CD14-positive monocyte (primary cell): ENCODE data around the gene ZZZ3. TPM values are rescaled to one million over a fixed set of nuclear protein-coding genes. Genes with fewer than 3 reads are reported as not detected.

Experiments
- DNase-seq, 3 donors: peaks; one replicate each; pipeline ENCODE4 v3.0.0-alpha.2; 2011 to 2022
- H2AFZ ChIP-seq: 2 replicates; pipeline ENCODE4 v1.6.0; 2012; ENCODE audit warnings: mild to moderate bottlenecking, low read depth, low read length, inconsistent platforms; ENCODE audit not compliant: insufficient read depth, poor library complexity, severe bottlenecking
- H3K27ac ChIP-seq, 2 donors: 1 replicate in 1 of 2; 2 replicates in 1 of 2; pipeline ENCODE4 v1.5.1; 2012 to 2013; ENCODE audit warnings: low read length in 2 of 2, control low read depth in 1 of 2, inconsistent platforms in 1 of 2, low read depth in 1 of 2, mild to moderate bottlenecking in 1 of 2
- H3K27me3 ChIP-seq, 2 donors: one replicate each; pipeline versions ENCODE4 v1.6.0 to v1.6.1; 2011 to 2013; ENCODE audit warnings: low read length in 2 of 2; ENCODE audit not compliant: control insufficient read depth in 2 of 2, insufficient read depth in 2 of 2
- H3K36me3 ChIP-seq, 2 donors: replicated peaks in 1 of 2; 1 replicate in 1 of 2; 2 replicates in 1 of 2; pipeline versions ENCODE4 v1.5.1 to v1.6.1; 2012 to 2013; ENCODE audit warnings: low read length in 2 of 2, control low read depth in 1 of 2, inconsistent platforms in 1 of 2, mild to moderate bottlenecking in 1 of 2; ENCODE audit not compliant: insufficient read depth in 2 of 2, control insufficient read depth in 1 of 2
- H3K4me1 ChIP-seq, 2 donors: 1 replicate in 1 of 2; 2 replicates in 1 of 2; pipeline versions ENCODE4 v1.5.1 to v1.6.1; 2012 to 2013; ENCODE audit warnings: low read length in 2 of 2, control low read depth in 1 of 2, inconsistent platforms in 1 of 2, mild to moderate bottlenecking in 1 of 2, moderate library complexity in 1 of 2; ENCODE audit not compliant: insufficient read depth in 2 of 2, control insufficient read depth in 1 of 2
- H3K4me2 ChIP-seq: replicated peaks from 2 replicates; pipeline ENCODE3; 2012; ENCODE audit warnings: low read length, moderate library complexity, mild to moderate bottlenecking; ENCODE audit not compliant: poor library complexity, severe bottlenecking; ENCODE audit errors: extremely low read depth
- H3K4me3 ChIP-seq, 3 experiments: fragments of 200-600 bp in 1 of 3; sonication (generic) in 1 of 3; replicated peaks in 1 of 3; 1 replicate in 2 of 3; 2 replicates in 1 of 3; pipeline ENCODE4 v1.5.1; 2011 to 2013; ENCODE audit warnings: low read length in 3 of 3, mild to moderate bottlenecking in 3 of 3, control low read depth in 2 of 3, low read depth in 2 of 3, inconsistent platforms in 1 of 3, moderate library complexity in 1 of 3
- H3K79me2 ChIP-seq: 2 replicates; pipeline ENCODE4 v1.6.0; 2012; ENCODE audit warnings: mild to moderate bottlenecking, control low read depth, inconsistent platforms, low read length, moderate library complexity; ENCODE audit not compliant: insufficient read depth
- H3K9ac ChIP-seq: 2 replicates; pipeline ENCODE4 v1.6.0; 2017; ENCODE audit warnings: low read length, mild to moderate bottlenecking; ENCODE audit not compliant: insufficient read depth, poor library complexity, severe bottlenecking
- H3K9me3 ChIP-seq, 2 donors: replicated peaks in 1 of 2; 1 replicate in 1 of 2; 2 replicates in 1 of 2; pipeline versions ENCODE4 v1.5.1 to v1.6.1; 2012 to 2013; ENCODE audit warnings: low read length in 2 of 2, control low read depth in 1 of 2; ENCODE audit not compliant: control insufficient read depth in 1 of 2, insufficient read depth in 1 of 2
- H4K20me1 ChIP-seq: 2 replicates; pipeline ENCODE4 v1.6.0; 2012; ENCODE audit warnings: mild to moderate bottlenecking, low read length, control low read depth, moderate library complexity; ENCODE audit not compliant: insufficient read depth
- H3K27ac Mint-ChIP-seq, 7 donors: one replicate each; pipeline ENCODE4 v1.8.0; 2020; ENCODE audit warnings: mild to moderate bottlenecking in 7 of 7, mixed read lengths in 7 of 7, moderate library complexity in 6 of 7, inconsistent platforms in 2 of 7
- H3K27me3 Mint-ChIP-seq, 3 donors: one replicate each; pipeline ENCODE4 v1.8.0; 2021 to 2022; ENCODE audit warnings: low read depth in 3 of 3, mild to moderate bottlenecking in 3 of 3, mixed read lengths in 3 of 3, moderate library complexity in 3 of 3, inconsistent platforms in 1 of 3
- H3K36me3 Mint-ChIP-seq, 2 donors: one replicate each; pipeline ENCODE4 v1.8.0; 2020; ENCODE audit warnings: mixed read lengths in 2 of 2, inconsistent platforms in 1 of 2, mild to moderate bottlenecking in 1 of 2
- H3K4me1 Mint-ChIP-seq: one replicate; pipeline ENCODE4 v1.8.0; 2020; ENCODE audit warnings: mild to moderate bottlenecking, mixed read lengths
- H3K4me3 Mint-ChIP-seq, 2 donors: one replicate each; pipeline ENCODE4 v1.8.0; 2020; ENCODE audit warnings: mild to moderate bottlenecking in 2 of 2, mixed read lengths in 2 of 2, moderate library complexity in 1 of 2
- H3K9me3 Mint-ChIP-seq, 7 donors: one replicate each; pipeline ENCODE4 v1.8.0; 2020 to 2022; ENCODE audit warnings: mixed read lengths in 7 of 7, mild to moderate bottlenecking in 6 of 7, moderate library complexity in 6 of 7, inconsistent platforms in 2 of 7
- CTCF ChIP-seq: fragments of 200-600 bp; IDR thresholded peaks from one replicate; pipeline ENCODE4 v1.8.0; 2022; ENCODE audit warnings: antibody characterized with exemption, mild to moderate bottlenecking
- WGBS: methylation state at CpG from one replicate; pipeline ENCODE4 v1.1.5; 2013; ENCODE audit warnings: missing lambda C conversion rate; ENCODE audit not compliant: insufficient coverage; 5-methylcytosine and 5-hydroxymethylcytosine counted together
- intact Hi-C, 2 donors: fragments of 100-400 bp; cut with micrococcal nuclease; formaldehyde crosslinking; loops; one replicate each; pipeline versions ENCODE4 v1.15.0 to v1.15.1; 2023
- polyA plus RNA-seq, 3 donors: library from polyadenylated mRNA; depleted of rRNA in 1 of 3; unstranded in 2 of 3; stranded (reverse) in 1 of 3; fragments of 300-500 nt in 2 of 3; fragments of >200 nt in 1 of 3; fragmentation: Illumina TruSeq in 2 of 3; gene quantifications; 1 replicate in 2 of 3; 2 replicates in 1 of 3; pipeline ENCODE4 v1.2.3, GENCODE V29; 2012 to 2021

The ZZZ3 gene
- polyA plus RNA-seq, 3 donors = 8.1 to 12.3 (median 10.0) TPM

- no CpG with 5 or more reads among the region's 2 CpGs for WGBS
- Mint-ChIP-seq H3K9me3 (no peaks in the 10 kb centered on the region), H3K27ac (no peak overlapping the region), H3K27me3 (no peaks in the 10 kb centered on the region), H3K4me3 (no peak overlapping the region), H3K4me1 (peaks cover 8% of the 10 kb centered on the region), H3K36me3 (peaks cover 6 to 17% of the 10 kb centered on the region in 2 donors)
- H3K27me3 ChIP-seq = no peaks in the 10 kb centered on the region
- no peaks in the 10 kb centered on the region for H3K9me3 ChIP-seq
- H3K79me2 ChIP-seq = peaks cover 100% of the 10 kb centered on the region
- no peak overlapping the region for H2AFZ ChIP-seq
- H3K4me1 ChIP-seq = no peaks in the 10 kb centered on the region
- H3K4me2 ChIP-seq = no peak overlapping the region
- H3K27ac ChIP-seq = no peak overlapping the region
- H4K20me1 ChIP-seq = peaks cover 94% of the 10 kb centered on the region
- no peak overlapping the region for H3K4me3 ChIP-seq
- H3K9ac ChIP-seq = no peak overlapping the region
- intact Hi-C loops = no loop called here
- DNase-seq = no peak
- H3K36me3 ChIP-seq = peaks cover 5 to 7% of the 10 kb centered on the region in 2 donors
- TF ChIP-seq CTCF = no peak
Observed at GRCh38 chr1:77672374-77672773, 10.1 kb downstream of the ZZZ3 start.

- no peak overlapping the region for H3K27ac Mint-ChIP-seq
Observed at GRCh38 chr1:77671836-77672235, 10.6 kb downstream of the ZZZ3 start.

More at GRCh38 chr1:77671836-77672235, 10.6 kb downstream of the ZZZ3 start:
- intact Hi-C loops = no loop called here
- Histone ChIP-seq H2AFZ (no peak overlapping the region), H3K27me3 (no peaks in the 10 kb centered on the region), H3K79me2 (peaks cover 100% of the 10 kb centered on the region), H3K4me1 (no peaks in the 10 kb centered on the region), H3K4me2 (no peak overlapping the region), H3K9ac (no peak overlapping the region), H3K36me3 (peaks cover 5% of the 10 kb centered on the region in 2 donors), H3K4me3 (no peak overlapping the region), H3K9me3 (no peaks in the 10 kb centered on the region), H4K20me1 (peaks cover 94% of the 10 kb centered on the region), H3K27ac (no peak overlapping the region)
- H3K36me3 Mint-ChIP-seq = peaks cover 6 to 17% of the 10 kb centered on the region in 2 donors
- no peak overlapping the region for H3K4me3 Mint-ChIP-seq
- no peaks in the 10 kb centered on the region for H3K9me3 Mint-ChIP-seq
- DNase-seq = no peak
- no peaks in the 10 kb centered on the region for H3K27me3 Mint-ChIP-seq
- peaks cover 8% of the 10 kb centered on the region for H3K4me1 Mint-ChIP-seq
- 76% methylated on average over 3 of the region's 5 CpGs for WGBS
- TF ChIP-seq CTCF = no peak
